Naive thymus-derived CD4-positive, alpha-beta T cell (primary cell): Measurements from ENCODE around the gene HKDC1. TPM values are rescaled to one million over a fixed set of nuclear protein-coding genes. Genes with fewer than 3 reads are reported as not detected.

Experiments used
- ATAC-seq: fragments of 150-1000 bp; cut with Tn5 transposase; 2 replicates; pipeline ENCODE4 v1.10.0; 2021; ENCODE audit warnings: mild to moderate bottlenecking, moderate library complexity
- CTCF ChIA-PET: fragments of 350-600 bp; sonication (Branson Sonifier 250); formaldehyde crosslinking; loops from one replicate; lab custom pipeline; 2021; ENCODE audit warnings: antibody characterized with exemption; lab: Charles Lee
- POLR2A ChIA-PET: fragments of 350-600 bp; sonication (Branson Sonifier 250); formaldehyde crosslinking; loops from one replicate; lab custom pipeline; 2021; ENCODE audit warnings: antibody characterized with exemption, inconsistent platforms; lab: Charles Lee
- DNase-seq, 9 donors: peaks; one replicate each; pipeline versions ENCODE4 v3.0.0 to v3.0.0-alpha.2; 2020 to 2022; ENCODE audit warnings: mixed read lengths in 1 of 9
- H3K27ac ChIP-seq: one replicate; pipeline ENCODE4 v1.7.0; 2013; ENCODE audit warnings: mild to moderate bottlenecking, low read depth, low read length, moderate library complexity
- H3K27me3 ChIP-seq, 2 donors: one replicate each; pipeline ENCODE4 v1.7.0; 2013; ENCODE audit warnings: low read length in 2 of 2, mild to moderate bottlenecking in 2 of 2, moderate library complexity in 2 of 2; ENCODE audit not compliant: control insufficient read depth in 2 of 2, insufficient read depth in 2 of 2
- H3K36me3 ChIP-seq, 3 experiments: 1 replicate in 2 of 3; 2 replicates in 1 of 3; pipeline ENCODE4 v1.7.0; 2013; ENCODE audit warnings: low read length in 3 of 3, mild to moderate bottlenecking in 3 of 3, moderate library complexity in 1 of 3; ENCODE audit not compliant: insufficient read depth in 3 of 3, control insufficient read depth in 2 of 3
- H3K4me1 ChIP-seq, 2 donors: one replicate each; pipeline ENCODE4 v1.7.0; 2013; ENCODE audit warnings: low read length in 2 of 2, mild to moderate bottlenecking in 2 of 2, moderate library complexity in 1 of 2; ENCODE audit not compliant: control insufficient read depth in 2 of 2, insufficient read depth in 2 of 2
- H3K4me3 ChIP-seq: 2 replicates; pipeline ENCODE4 v1.7.0; 2013; ENCODE audit warnings: mild to moderate bottlenecking, low read length
- H3K9me3 ChIP-seq, 3 experiments: 1 replicate in 2 of 3; 2 replicates in 1 of 3; pipeline ENCODE4 v1.7.0; 2013; ENCODE audit warnings: low read length in 3 of 3; ENCODE audit not compliant: control insufficient read depth in 2 of 3
- H3K27ac Mint-ChIP-seq, 9 donors: one replicate each; pipeline ENCODE4 v1.8.0; 2020 to 2022; ENCODE audit warnings: mixed read lengths in 9 of 9, mild to moderate bottlenecking in 8 of 9, moderate library complexity in 5 of 9, inconsistent platforms in 2 of 9
- H3K27me3 Mint-ChIP-seq, 5 donors: one replicate each; pipeline ENCODE4 v1.8.0; 2021 to 2022; ENCODE audit warnings: mixed read lengths in 5 of 5, mild to moderate bottlenecking in 1 of 5
- H3K36me3 Mint-ChIP-seq, 5 donors: one replicate each; pipeline ENCODE4 v1.8.0; 2020 to 2022; ENCODE audit warnings: mixed read lengths in 5 of 5, mild to moderate bottlenecking in 3 of 5, inconsistent platforms in 1 of 5
- H3K4me1 Mint-ChIP-seq, 7 donors: one replicate each; pipeline ENCODE4 v1.8.0; 2020 to 2022; ENCODE audit warnings: mixed read lengths in 7 of 7, mild to moderate bottlenecking in 3 of 7, inconsistent platforms in 1 of 7
- H3K4me3 Mint-ChIP-seq, 10 donors: one replicate each; pipeline ENCODE4 v1.8.0; 2020 to 2022; ENCODE audit warnings: mild to moderate bottlenecking in 10 of 10, mixed read lengths in 10 of 10, moderate library complexity in 6 of 10, inconsistent platforms in 2 of 10
- H3K9me3 Mint-ChIP-seq, 11 donors: one replicate each; pipeline ENCODE4 v1.8.0; 2020 to 2022; ENCODE audit warnings: mixed read lengths in 11 of 11, mild to moderate bottlenecking in 4 of 11, inconsistent platforms in 1 of 11, moderate library complexity in 1 of 11
- intact Hi-C, 2 donors: fragments of 100-400 bp; cut with micrococcal nuclease; formaldehyde crosslinking; loops; one replicate each; pipeline ENCODE4 v1.15.1; 2023
- polyA plus RNA-seq, 2 donors: library from polyadenylated mRNA; unstranded; fragments of 300-500 nt; fragmentation: Illumina TruSeq; gene quantifications; one replicate each; pipeline ENCODE4 v1.2.3, GENCODE V29; 2021
- total RNA-seq, 6 experiments: library from RNA in 5 of 6; stranded (reverse) in 5 of 6; gene quantifications; 1 replicate in 5 of 6; 2 replicates in 1 of 6; pipeline ENCODE4 v1.2.3 and lab custom pipeline; 2021 to 2026

HKDC1 gene
- total and polyA plus RNA-seq, 7 experiments from 2014 or later: 1.9 to 10.9 (median 4.1) TPM

- H3K9me3 Mint-ChIP-seq: no peaks in the 10 kb centered on the region
- no peaks in the 10 kb centered on the region for H3K27me3 Mint-ChIP-seq
- H3K36me3 Mint-ChIP-seq: peaks cover 0 to 1% (median 0%) of the 10 kb centered on the region in 5 donors
- H3K4me3 ChIP-seq: no peak overlapping the region
- POLR2A ChIA-PET: interaction anchor here (0.9 kb wide), 1 partner anchor 10 kb away, joined by 3 read pairs; no protein-coding TSS in a partner anchor
- ATAC-seq (no peak), DNase-seq (no peak)
- peaks cover 28 to 60% of the 10 kb centered on the region in 2 donors for H3K4me1 ChIP-seq
- CTCF ChIA-PET: interaction anchor here (0.6 kb wide), 2 partner anchors 98 to 181 kb away, joined by 3 read pairs; no protein-coding TSS in a partner anchor
- no peak overlapping the region for H3K4me3 Mint-ChIP-seq
- H3K27ac ChIP-seq: no peak overlapping the region
- H3K36me3 ChIP-seq: no peaks in the 10 kb centered on the region
- peaks cover 12 to 75% (median 38%) of the 10 kb centered on the region in 7 donors for H3K4me1 Mint-ChIP-seq
- intact Hi-C loops: no loop called here
- no peaks in the 10 kb centered on the region for H3K27me3 ChIP-seq
- peak overlapping the region in 1 of 9 donors; percentile 52 for H3K27ac Mint-ChIP-seq
- no peaks in the 10 kb centered on the region for H3K9me3 ChIP-seq
Observed at GRCh38 chr10:69226919-69227450, 6.9 kb downstream of the HKDC1 start.

DNA sequence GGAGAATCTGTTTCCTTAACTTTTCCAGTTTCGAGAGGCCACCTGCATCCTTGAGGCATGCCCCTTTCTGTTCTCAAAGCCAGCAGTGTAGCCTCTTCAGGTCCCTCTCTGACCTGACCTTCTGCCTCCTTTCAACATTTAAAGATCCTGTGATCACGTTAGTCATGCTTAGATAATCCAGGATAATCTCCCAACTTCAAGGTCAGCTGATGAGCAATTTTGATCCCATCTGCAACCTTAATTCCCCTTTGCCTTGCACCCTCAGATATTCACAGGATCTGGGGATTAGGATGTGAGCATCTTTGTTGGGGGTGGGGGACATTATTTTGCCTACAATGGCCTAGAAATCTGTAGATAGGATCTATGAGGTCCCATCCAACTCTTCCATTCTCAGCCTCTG is 8.0 kb downstream of the HKDC1 start:
- ChIA-PET CTCF (no interaction called here), POLR2A (interaction anchor here (0.6 to 1.4 kb wide), 4 partner anchors 91 to 279 kb away, joined by 3 to 4 read pairs (median 4); no protein-coding TSS in a partner anchor)
- H3K27ac ChIP-seq: no peak overlapping the region

DNA sequence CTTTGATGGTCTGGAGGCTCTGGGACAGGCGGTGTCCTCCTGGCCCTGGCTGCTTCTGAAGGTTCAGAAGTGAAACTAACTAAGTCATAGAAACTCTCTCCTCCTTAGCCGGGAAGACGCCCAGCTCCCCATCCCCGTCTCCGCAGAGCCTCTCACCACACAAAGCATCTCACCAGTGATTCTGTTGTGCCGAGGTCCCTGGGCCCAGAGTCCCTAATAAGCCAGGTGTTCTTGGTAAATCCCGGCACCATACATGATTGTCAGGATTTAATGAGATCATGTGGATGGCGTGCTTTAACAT is 9.4 kb downstream of the HKDC1 start:
- no peaks in the 10 kb centered on the region for H3K9me3 ChIP-seq
- H3K9me3 Mint-ChIP-seq: peaks cover 0 to 3% (median 0%) of the 10 kb centered on the region in 11 donors
- intact Hi-C loops: loop anchor here in 1 of 2 donors (1.0 kb wide), 1 partner anchor 50 kb away; no protein-coding TSS in a partner anchor
- ATAC-seq (no peak), DNase-seq (no peak)
- peaks cover 0 to 1% (median 0%) of the 10 kb centered on the region in 5 donors for H3K36me3 Mint-ChIP-seq
- H3K4me1 Mint-ChIP-seq: peaks cover 26 to 76% (median 51%) of the 10 kb centered on the region in 7 donors
- peak overlapping the region; percentile 39 for H3K27ac ChIP-seq
- peak overlapping the region; percentile 36 for H3K4me3 ChIP-seq
- ChIA-PET POLR2A (interaction anchor here (0.9 to 1.4 kb wide), 5 partner anchors 9 to 277 kb away, joined by 3 to 5 read pairs (median 4); no protein-coding TSS in a partner anchor), CTCF (interaction anchor here (0.7 to 1.2 kb wide), 3 partner anchors 129 to 163 kb away, joined by 3 read pairs; no protein-coding TSS in a partner anchor)
- peak overlapping the region; percentile 59 to 88 (median 71) for H3K4me3 Mint-ChIP-seq
- H3K4me1 ChIP-seq: peaks cover 27 to 55% of the 10 kb centered on the region in 2 donors
- no peaks in the 10 kb centered on the region for H3K36me3 ChIP-seq
- no peaks in the 10 kb centered on the region for H3K27me3 Mint-ChIP-seq
- peak overlapping the region; percentile 32 to 96 (median 78) for H3K27ac Mint-ChIP-seq
- H3K27me3 ChIP-seq: no peaks in the 10 kb centered on the region

More for the DNA sequence above, 8.0 kb downstream of the HKDC1 start:
- no peak for ATAC-seq
- Histone ChIP-seq H3K4me1 (peaks cover 27 to 55% of the 10 kb centered on the region in 2 donors), H3K4me3 (no peak overlapping the region), H3K36me3 (no peaks in the 10 kb centered on the region), H3K27me3 (no peaks in the 10 kb centered on the region), H3K9me3 (no peaks in the 10 kb centered on the region)
- H3K27me3 Mint-ChIP-seq: no peaks in the 10 kb centered on the region
- intact Hi-C loops: no loop called here
- peaks cover 0 to 3% (median 0%) of the 10 kb centered on the region in 11 donors for H3K9me3 Mint-ChIP-seq
- peaks cover 0 to 1% (median 0%) of the 10 kb centered on the region in 5 donors for H3K36me3 Mint-ChIP-seq
- peaks cover 23 to 75% (median 38%) of the 10 kb centered on the region in 7 donors for H3K4me1 Mint-ChIP-seq
- peak overlapping the region in 4 of 9 donors; percentile 54 to 96 (median 77) for H3K27ac Mint-ChIP-seq
- DNase-seq: no peak
- peak overlapping the region in 5 of 10 donors; percentile 34 to 88 (median 71) for H3K4me3 Mint-ChIP-seq

DNA sequence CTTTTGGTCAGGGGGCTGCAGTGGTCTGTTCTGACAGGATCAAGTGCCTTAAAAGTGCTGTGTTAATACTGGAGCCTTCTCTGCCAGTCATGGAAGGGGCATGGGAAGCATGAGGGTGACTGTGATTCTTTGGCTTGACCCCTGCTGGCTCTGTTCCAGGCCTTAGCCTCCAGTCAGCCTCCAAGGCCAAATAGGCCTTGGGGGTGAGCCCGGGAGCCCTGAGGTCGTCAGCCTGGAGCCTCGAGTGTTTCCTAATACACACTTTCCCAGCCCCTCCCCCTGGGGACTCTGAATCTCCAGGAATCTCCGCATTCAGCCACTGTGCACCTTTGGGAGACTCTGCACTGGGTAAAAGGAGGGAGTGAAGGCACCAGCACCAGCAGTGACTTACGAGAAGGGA is 10.0 kb downstream of the HKDC1 start:
- Histone ChIP-seq H3K36me3 (no peaks in the 10 kb centered on the region), H3K4me3 (peak overlapping the region; percentile 36), H3K27me3 (no peaks in the 10 kb centered on the region), H3K9me3 (no peaks in the 10 kb centered on the region), H3K4me1 (peaks cover 27 to 49% of the 10 kb centered on the region in 2 donors), H3K27ac (no peak overlapping the region)
- Mint-ChIP-seq H3K27me3 (no peaks in the 10 kb centered on the region), H3K4me1 (peaks cover 26 to 70% (median 54%) of the 10 kb centered on the region in 7 donors), H3K36me3 (peaks cover 0 to 1% (median 0%) of the 10 kb centered on the region in 5 donors), H3K4me3 (peak overlapping the region in 8 of 10 donors; percentile 24 to 88 (median 69)), H3K27ac (peak overlapping the region in 7 of 9 donors; percentile 14 to 96 (median 64)), H3K9me3 (peaks cover 0 to 3% (median 0%) of the 10 kb centered on the region in 11 donors)
- ATAC-seq: no peak
- intact Hi-C loops: loop anchor here in 1 of 2 donors (10.0 kb wide), 1 partner anchor 405 kb away; the partner anchor contains the start of gene FAM241B
- ChIA-PET CTCF (interaction anchor here (0.7 to 1.2 kb wide), 3 partner anchors 129 to 163 kb away, joined by 3 read pairs; no protein-coding TSS in a partner anchor), POLR2A (interaction anchor here (0.9 to 1.4 kb wide), 2 partner anchors 9 to 13 kb away, joined by 3 to 5 read pairs; no protein-coding TSS in a partner anchor)
- no peak for DNase-seq

DNA sequence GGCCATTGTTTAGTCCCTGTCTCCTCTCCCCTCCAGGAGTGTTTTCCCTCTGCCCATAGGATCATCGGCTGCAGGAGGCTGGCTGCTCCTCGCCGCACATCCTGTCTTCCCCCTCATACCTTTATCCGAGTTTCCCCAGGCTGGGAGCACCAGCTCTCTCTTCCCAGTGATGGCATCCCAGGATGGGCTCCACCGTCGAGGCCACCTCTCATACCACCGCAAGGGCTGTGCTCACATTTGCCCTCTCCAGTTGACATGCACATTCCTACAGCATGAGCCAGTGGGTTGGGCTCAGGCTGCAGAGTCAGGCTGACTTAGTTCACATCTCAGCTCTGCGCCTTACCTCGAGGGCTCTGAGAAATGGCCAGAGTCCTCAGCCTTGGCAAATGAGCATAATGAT is 12.1 kb downstream of the HKDC1 start:
- peak overlapping the region in 7 of 9 donors; percentile 83 to 98 (median 93) for H3K27ac Mint-ChIP-seq
- H3K36me3 Mint-ChIP-seq: no peaks in the 10 kb centered on the region
- ChIA-PET POLR2A (interaction anchor here (0.6 to 1.4 kb wide), 6 partner anchors 16 to 277 kb away, joined by 3 to 6 read pairs (median 3); partner anchors contain the start of gene VPS26A), CTCF (interaction anchor here (1.1 to 4.8 kb wide), 3 partner anchors 161 to 176 kb away, joined by 5 to 45 read pairs (median 6); no protein-coding TSS in a partner anchor)
- H3K27me3 Mint-ChIP-seq: no peaks in the 10 kb centered on the region
- H3K4me1 Mint-ChIP-seq: peaks cover 26 to 68% (median 56%) of the 10 kb centered on the region in 7 donors
- ATAC-seq: no peak
- Histone ChIP-seq H3K9me3 (no peaks in the 10 kb centered on the region), H3K27ac (no peak overlapping the region), H3K27me3 (no peaks in the 10 kb centered on the region), H3K36me3 (no peaks in the 10 kb centered on the region), H3K4me3 (no peak overlapping the region), H3K4me1 (peaks cover 27 to 40% of the 10 kb centered on the region in 2 donors)
- intact Hi-C loops: loop anchor here (1.0 to 10.0 kb wide), 2 partner anchors 10 to 403 kb away; partner anchors contain the start of gene FAM241B (in 1 of the 2)
- H3K4me3 Mint-ChIP-seq: peak overlapping the region in 8 of 10 donors; percentile 77 to 90 (median 84)
- H3K9me3 Mint-ChIP-seq: peaks cover 0 to 3% (median 0%) of the 10 kb centered on the region in 11 donors
- peak in 1 of 9 donors; percentile 16 for DNase-seq

- H3K9me3 ChIP-seq: no peaks in the 10 kb centered on the region
- Mint-ChIP-seq H3K9me3 (peaks cover 0 to 3% (median 0%) of the 10 kb centered on the region in 11 donors), H3K27ac (peak overlapping the region; percentile 47 to 98 (median 92)), H3K27me3 (no peaks in the 10 kb centered on the region), H3K36me3 (no peaks in the 10 kb centered on the region), H3K4me1 (peaks cover 26 to 68% (median 56%) of the 10 kb centered on the region in 7 donors), H3K4me3 (peak overlapping the region; percentile 61 to 90 (median 84))
- peaks cover 25 to 34% of the 10 kb centered on the region in 2 donors for H3K4me1 ChIP-seq
- ChIA-PET CTCF (interaction anchor here (0.6 to 4.8 kb wide), 4 partner anchors 10 to 175 kb away, joined by 3 to 45 read pairs (median 4); no protein-coding TSS in a partner anchor), POLR2A (interaction anchor here (0.5 to 1.7 kb wide), 10 partner anchors 16 to 636 kb away, joined by 3 to 6 read pairs (median 3); partner anchors contain the start of gene VPS26A)
- DNase-seq (peak in 7 of 9 donors; percentile 62 to 68 (median 63)), ATAC-seq (peak; percentile 76)
- no peaks in the 10 kb centered on the region for H3K36me3 ChIP-seq
- H3K27ac ChIP-seq: peak overlapping the region; percentile 61
- intact Hi-C loops: loop anchor here (1.0 to 10.0 kb wide), 2 partner anchors 11 to 402 kb away; partner anchors contain the start of gene FAM241B (in 1 of the 2)
- peak overlapping the region; percentile 48 for H3K4me3 ChIP-seq
- H3K27me3 ChIP-seq: no peaks in the 10 kb centered on the region
Observed at GRCh38 chr10:69232736-69233480, 12.8 kb downstream of the HKDC1 start.
